ENCODE measurements around the gene EFHC1. TPM values are rescaled to one million over a fixed set of nuclear protein-coding genes. Genes with fewer than 3 reads are reported as not detected.

EFHC1 gene
- total and polyA plus RNA-seq, 2 of the 13 experiments (the other 11 are each of a cell fraction or from before 2014, with no cell fraction given), result 23.4 to 29.5 TPM

GRCh38 chr6:52547647-52548352 is 127.7 kb downstream of the EFHC1 start (continued):
- TF ChIP-seq ZMAT5 (CRISPR knock-in tag; IDR thresholded peaks at IDR 0.05; ENCODE audit: borderline replicate concordance, low read depth) (no peak), ZNF431 (CRISPR knock-in tag; IDR thresholded peaks at IDR 0.05; ENCODE audit: borderline replicate concordance, low read depth) (no peak), KLF16 (CRISPR knock-in tag; IDR thresholded peaks at IDR 0.05) (peak in 1 of 2 experiments; percentile 59; a peak in 1 of 4 replicates), KLF12 (CRISPR knock-in tag; IDR thresholded peaks at IDR 0.05; ENCODE audit: borderline replicate concordance) (no peak), ZNF569 (CRISPR knock-in tag; IDR thresholded peaks at IDR 0.05; ENCODE audit: borderline replicate concordance) (no peak), HNRNPLL (IDR thresholded peaks at IDR 0.05; ENCODE audit: low read depth, low read length, poor library complexity, severe bottlenecking) (no peak), MIER3 (CRISPR knock-in tag; IDR thresholded peaks at IDR 0.05; ENCODE audit: borderline replicate concordance) (peak; percentile 30; the same call in 1 of the 2 replicates), ZNF224 (CRISPR knock-in tag; IDR thresholded peaks at IDR 0.05) (no peak), IKZF1 (IDR thresholded peaks at IDR 0.05) (no peak), ZNF576 (CRISPR knock-in tag; IDR thresholded peaks at IDR 0.05) (no peak), ZNF282 (IDR thresholded peaks at IDR 0.05; ENCODE audit: partially characterized antibody) (no peak), HDAC1 (CRISPR knock-in tag; IDR thresholded peaks at IDR 0.05) (peak; percentile 71; the same call in 1 of the 2 replicates), ADNP (CRISPR knock-in tag; IDR thresholded peaks at IDR 0.05) (no peak), ZNF292 (CRISPR knock-in tag; IDR thresholded peaks at IDR 0.05; ENCODE audit: borderline replicate concordance, low read depth) (peak; percentile 60; the same call in 1 of the 2 replicates), ZNF556 (CRISPR knock-in tag; IDR thresholded peaks at IDR 0.05; ENCODE audit: borderline replicate concordance) (peak; percentile 87; the same call in 1 of the 2 replicates), RFXAP (CRISPR knock-in tag; IDR thresholded peaks at IDR 0.05; ENCODE audit: borderline replicate concordance) (peak; percentile 70; the same call in 1 of the 2 replicates), RAD51 (IDR thresholded peaks at IDR 0.05; ENCODE audit: borderline replicate concordance) (no peak), ZNF780A (CRISPR knock-in tag; IDR thresholded peaks at IDR 0.05) (no peak), HOXA7 (CRISPR knock-in tag; IDR thresholded peaks at IDR 0.05) (no peak), ETV5 (CRISPR knock-in tag; IDR thresholded peaks at IDR 0.05; ENCODE audit: borderline replicate concordance) (peak; percentile 76), ZMYM4 (CRISPR knock-in tag; IDR thresholded peaks at IDR 0.05) (peak; percentile 75), HCFC1 (IDR thresholded peaks at IDR 0.05; ENCODE audit: low read depth, low read length) (no peak), TFDP2 (CRISPR knock-in tag; IDR thresholded peaks at IDR 0.05) (0 out of 2 replicates have a peak, but pooled peaks have one; percentile 29), ZFYVE20 (CRISPR knock-in tag; IDR thresholded peaks at IDR 0.05; ENCODE audit: borderline replicate concordance, low read depth) (no peak), ZNF337 (CRISPR knock-in tag; IDR thresholded peaks at IDR 0.05; ENCODE audit: borderline replicate concordance, low read depth) (no peak), PLRG1 (conservative IDR thresholded peaks at IDR 0.05) (no peak), ARNTL (CRISPR knock-in tag; IDR thresholded peaks at IDR 0.05) (peak; percentile 73; the same call in 1 of the 2 replicates)
- TF ChIP-seq, protein P1, sequence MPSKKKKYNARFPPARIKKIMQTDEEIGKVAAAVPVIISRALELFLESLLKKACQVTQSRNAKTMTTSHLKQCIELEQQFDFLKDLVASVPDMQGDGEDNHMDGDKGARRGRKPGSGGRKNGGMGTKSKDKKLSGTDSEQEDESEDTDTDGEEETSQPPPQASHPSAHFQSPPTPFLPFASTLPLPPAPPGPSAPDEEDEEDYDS (CRISPR knock-in tag; IDR thresholded peaks at IDR 0.05), result peak; percentile 66
